Heart left ventricle (tissue), 13 donors: ENCODE results near the gene LRRC74B.

Experiments used
- CTCF ChIP-seq, 12 donors: fragments of 200-600 bp; sonication (generic) in 4 of 12; IDR thresholded peaks; one replicate each; pipeline versions ENCODE4 v1.5.0 to v1.8.0; 2018 to 2022; ENCODE audit warnings: antibody characterized with exemption in 12 of 12, mild to moderate bottlenecking in 5 of 12
- POLR2A ChIP-seq, 2 donors: fragments of 450-650 bp; IDR thresholded peaks; one replicate each; pipeline ENCODE4 v1.6.1; 2017; ENCODE audit warnings: antibody characterized with exemption in 2 of 2, mild to moderate bottlenecking in 2 of 2, moderate library complexity in 2 of 2
- donor health status: ischemic (EF 13 %, LVEDD 7.1; RV severe dilation, severe dysfunction).
- donor health status: DM: no; HTN: yes; CAD: no.
- donor health status: DM: no; HTN: no; CAD: no.
- donor health status: ischemic (EF 25% LVEDD 6.9; RV normal size, moderate dysfunction).
- donor health status: ischemic (EF 25% LVEDD 5.7; RV mildly dilated, moderate dysfunction).
- donor health status: ischemic (EF 35%, LVEDD 5.7; RV mildly dilated, moderate dysfunction).
- donor health status: nonischemic (EF 11% LVEDD 7.7; RV severe dilation, severe dysfunction).
- donor health status: DM: yes; HTN: yes; CAD: no.
- donor health status: PGD.
- donor health status: ischemic (EF 29% LVEDD 5.4; RV normal size, mild dysfunction).
- donor health status: nonischemic (EF 23%, LVEDD 6.1; RV moderate dilation, normal function).

GRCh38 chr22:20997536-20998257 is 48.0 kb upstream of the LRRC74B start:
- TF ChIP-seq CTCF (IDR thresholded peaks at IDR 0.05), result no peak
- no peak for TF ChIP-seq POLR2A (IDR thresholded peaks at IDR 0.05)
